ENCODE measurements around the gene FXR2. TPM values are rescaled to one million over a fixed set of nuclear protein-coding genes. Genes with fewer than 3 reads are reported as not detected.

The FXR2 gene
- total and polyA plus RNA-seq, 2 donors (not counting 3 experiments of a cell fraction or from before 2014, with no cell fraction given): 40.1 to 48.9 TPM

DNA sequence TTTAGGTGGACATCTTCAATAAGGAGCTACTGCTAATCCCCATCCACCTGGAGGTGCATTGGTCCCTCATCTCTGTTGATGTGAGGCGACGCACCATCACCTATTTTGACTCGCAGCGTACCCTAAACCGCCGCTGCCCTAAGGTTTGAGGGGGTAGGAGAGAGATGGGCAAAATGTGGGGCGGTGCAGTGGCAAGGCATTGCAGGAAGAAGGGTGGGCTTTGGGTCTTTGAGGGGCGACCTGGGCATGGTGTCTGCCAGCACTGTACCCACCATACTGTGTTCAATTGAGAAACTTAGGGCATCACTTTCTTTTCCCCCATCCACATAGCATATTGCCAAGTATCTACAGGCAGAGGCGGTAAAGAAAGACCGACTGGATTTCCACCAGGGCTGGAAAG, 44.3 kb downstream of the FXR2 start:
- H3K9me1 ChIP-seq (replicated peaks; ENCODE audit: control insufficient read depth, extremely low read depth, insufficient read depth, low read length): no peaks in the 10 kb centered on the region
- peaks cover 6% of the 10 kb centered on the region for H4K20me1 ChIP-seq (replicated peaks; ENCODE audit: control insufficient read depth, extremely low read depth, insufficient read depth, low read length)
- dilution Hi-C loops (cut with MboI; ENCODE audit: extremely low pct_ligation_motif_present, low sequenced_read_pairs): no loop called here
- CTCF ChIA-PET: interaction anchor here (1.0 to 6.2 kb wide), 3 partner anchors 10 to 23 kb away, joined by 3 to 40 read pairs (median 11); partner anchors contain the start of gene SOX15
- H3K27me3 ChIP-seq (ENCODE audit: control insufficient read depth in 2 of 2, insufficient read depth in 2 of 2, low read length in 2 of 2): no peaks in the 10 kb centered on the region
- no peak overlapping the region for H3K9ac ChIP-seq (replicated peaks; ENCODE audit: extremely low read depth, insufficient read depth, low read length)
- peaks cover 20% of the 10 kb centered on the region for H3K4me1 ChIP-seq (ENCODE audit: control insufficient read depth, extremely low read depth, insufficient read depth, low read length)
- no peak overlapping the region for H2AFZ ChIP-seq (ENCODE audit: low read depth, low read length)
- no peak overlapping the region for H3K27ac ChIP-seq (ENCODE audit: insufficient read depth, low read depth, low read length)
- BruUV-seq (replicated peaks): no TSS peak
- peaks cover 35% of the 10 kb centered on the region for H3K79me2 ChIP-seq (ENCODE audit: control insufficient read depth, insufficient read depth, low read length)
- TF ChIP-seq POLR2AphosphoS5 (IDR thresholded peaks at IDR 0.05; ENCODE audit: insufficient read depth, low read depth, low read length): no peak
- no peak for TF ChIP-seq MYC (IDR thresholded peaks at IDR 0.05; ENCODE audit: low read depth, low read length)
- TF ChIP-seq EZH2 (IDR thresholded peaks at IDR 0.05; ENCODE audit: borderline replicate concordance, low read depth, low read length, severe bottlenecking): no peak
- no peak for TF ChIP-seq FOS (IDR thresholded peaks at IDR 0.05; ENCODE audit: borderline replicate concordance, insufficient read depth, low read length)
- TF ChIP-seq JUN (IDR thresholded peaks at IDR 0.05; ENCODE audit: borderline replicate concordance, insufficient read depth, insufficient read length, low read depth): no peak
- TF ChIP-seq POLR2A (IDR thresholded peaks at IDR 0.05; ENCODE audit: low read depth, low read length): no peak
- TF ChIP-seq CTCF (IDR thresholded peaks at IDR 0.05; ENCODE audit: extremely low read depth in 1 of 2, insufficient read depth in 1 of 2, low read depth in 1 of 2, low read length in 2 of 2): no peak
- TF ChIP-seq GATA2 (IDR thresholded peaks at IDR 0.05; ENCODE audit: insufficient read depth, insufficient read length, low read depth, low read length): no peak
- TF ChIP-seq, protein P1, sequence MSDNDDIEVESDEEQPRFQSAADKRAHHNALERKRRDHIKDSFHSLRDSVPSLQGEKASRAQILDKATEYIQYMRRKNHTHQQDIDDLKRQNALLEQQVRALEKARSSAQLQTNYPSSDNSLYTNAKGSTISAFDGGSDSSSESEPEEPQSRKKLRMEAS (IDR thresholded peaks at IDR 0.05; ENCODE audit: insufficient read depth, insufficient read length): no peak
- FAIRE-seq: no peak
- no peaks in the 10 kb centered on the region for H3K9me3 ChIP-seq (replicated peaks; ENCODE audit: control insufficient read depth, insufficient read depth, low read length)
- H3K4me3 ChIP-seq (replicated peaks in 1 of 3; ENCODE audit: insufficient read depth in 1 of 3, low read depth in 1 of 3, low read length in 3 of 3): no peak overlapping the region
- intact Hi-C loops (cut with micrococcal nuclease): loop anchor here (5.0 kb wide), 1 partner anchor 267 kb away; no protein-coding TSS in a partner anchor
- no peak for DNase-seq (ENCODE audit: low read depth, low spot score)
- peaks cover 15 to 36% of the 10 kb centered on the region in 2 experiments for H3K36me3 ChIP-seq (ENCODE audit: control insufficient read depth in 2 of 2, extremely low read depth in 1 of 2, insufficient read depth in 2 of 2, low read length in 2 of 2)
- H3K4me2 ChIP-seq (ENCODE audit: insufficient read depth, low read length): no peak overlapping the region
- POLR2A ChIA-PET: no interaction called here

All from endothelial cell of umbilical vein (primary cell).